ENCODE data around the gene DUS3L. TPM values are rescaled to one million over a fixed set of nuclear protein-coding genes. Genes with fewer than 3 reads are reported as not detected.

The DUS3L gene
- total RNA-seq, 1 experiment from 2014 or later, result 67.0 TPM

DNA sequence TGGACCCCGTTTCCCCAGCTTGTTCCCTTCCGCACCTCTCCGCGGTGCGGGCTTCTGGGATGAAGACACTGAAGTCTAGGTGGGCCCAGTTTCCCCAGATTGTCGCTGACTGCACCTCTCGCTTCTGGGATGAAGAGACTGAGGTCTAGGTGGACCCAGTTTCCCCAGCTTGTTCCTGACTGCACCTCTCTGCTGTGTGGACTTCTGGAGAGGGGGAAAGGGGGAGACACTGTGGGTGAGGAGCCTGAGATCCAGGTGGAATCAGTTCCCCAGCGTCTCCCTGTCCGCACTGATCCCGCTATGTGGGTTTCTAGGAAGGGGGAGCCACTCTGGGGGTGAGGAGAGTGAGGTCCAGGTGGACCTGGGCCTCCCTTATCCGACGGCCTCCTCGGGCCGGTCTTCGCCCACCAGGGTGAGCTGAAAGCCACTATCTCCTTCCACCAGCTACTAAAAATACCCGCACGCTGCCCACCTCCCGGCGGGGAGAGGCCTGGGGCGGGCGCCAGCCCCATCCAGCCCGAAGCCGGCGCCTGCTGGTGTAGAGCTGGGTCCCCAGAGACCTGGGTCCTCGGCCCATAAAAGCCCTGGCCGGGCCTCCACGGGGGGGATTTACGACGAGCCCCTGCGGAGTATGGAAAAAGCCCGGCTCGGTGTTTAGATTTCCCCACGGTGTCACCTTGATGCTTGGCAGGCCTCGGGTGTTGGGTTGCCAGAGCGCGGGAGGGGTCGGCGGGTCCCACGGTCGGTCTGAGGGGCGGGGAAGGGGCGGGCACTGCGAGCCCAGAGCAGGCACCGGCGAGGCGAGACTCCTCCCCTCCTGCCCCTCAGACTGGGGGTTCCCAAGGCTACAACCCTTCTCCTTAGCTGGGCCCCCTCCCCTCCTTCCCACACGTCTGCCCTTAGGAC lies 38.0 kb upstream of the DUS3L start:
- Histone ChIP-seq H2BK120ac (ENCODE audit: low read depth, low read length, poor library complexity, severe bottlenecking) (no peak overlapping the region), H3K79me2 (ENCODE audit: insufficient read depth, low read length) (no peaks in the 10 kb centered on the region), H4K20me1 (ENCODE audit: control insufficient read depth, insufficient read depth, insufficient read length) (no peaks in the 10 kb centered on the region), H3K27me3 (ENCODE audit: insufficient read depth, low read length) (no peaks in the 10 kb centered on the region), H2AFZ (ENCODE audit: low read length) (no peak overlapping the region), H3K4me2 (ENCODE audit: insufficient read depth, insufficient read length, low read length) (peak overlapping the region; percentile 85), H4K8ac (replicated peaks; ENCODE audit: insufficient read length, low read depth, low read length) (no peak overlapping the region), H3T11ph (ENCODE audit: low read length) (no peak overlapping the region), H3K79me1 (ENCODE audit: insufficient read depth, low read depth, low read length, poor library complexity, severe bottlenecking) (no peaks in the 10 kb centered on the region), H2BK12ac (ENCODE audit: insufficient read length, low read depth, low read length) (no peak overlapping the region), H3K27ac (ENCODE audit: insufficient read length, low read depth, low read length) (no peak overlapping the region), H3K9me3 (ENCODE audit: control insufficient read depth, low read depth, low read length) (no peaks in the 10 kb centered on the region), H2AK5ac (ENCODE audit: insufficient read length, low read length) (no peak overlapping the region), H3K14ac (ENCODE audit: insufficient read depth, low read length) (peak overlapping the region; percentile 88), H3K56ac (ENCODE audit: insufficient read length, low read depth, low read length) (no peak overlapping the region), H3K9ac (ENCODE audit: extremely low read depth, insufficient read length, low read length) (peak overlapping the region; percentile 82), H2BK15ac (ENCODE audit: low read depth, low read length) (no peak overlapping the region), H3K4me1 (ENCODE audit: insufficient read depth, low read length) (no peaks in the 10 kb centered on the region), H4K91ac (ENCODE audit: insufficient read length, low read depth, low read length) (no peak overlapping the region), H3K4ac (ENCODE audit: low read depth, low read length) (no peak overlapping the region), H4K5ac (ENCODE audit: insufficient read length, low read depth, low read length) (no peak overlapping the region), H3K23me2 (ENCODE audit: insufficient read length, low read depth, low read length, poor library complexity, severe bottlenecking) (peaks cover 12% of the 10 kb centered on the region), H2BK20ac (ENCODE audit: low read depth, low read length, poor library complexity, severe bottlenecking) (no peak overlapping the region), H3K18ac (ENCODE audit: insufficient read length, low read depth, low read length) (peak overlapping the region; percentile 60), H3K23ac (ENCODE audit: insufficient read length, low read depth, low read length) (no peak overlapping the region), H2BK5ac (ENCODE audit: insufficient read length, low read length) (no peak overlapping the region)
- H3K4me3 Mint-ChIP-seq, result peak overlapping the region; percentile 93 to 97
- TF ChIP-seq, protein P1, sequence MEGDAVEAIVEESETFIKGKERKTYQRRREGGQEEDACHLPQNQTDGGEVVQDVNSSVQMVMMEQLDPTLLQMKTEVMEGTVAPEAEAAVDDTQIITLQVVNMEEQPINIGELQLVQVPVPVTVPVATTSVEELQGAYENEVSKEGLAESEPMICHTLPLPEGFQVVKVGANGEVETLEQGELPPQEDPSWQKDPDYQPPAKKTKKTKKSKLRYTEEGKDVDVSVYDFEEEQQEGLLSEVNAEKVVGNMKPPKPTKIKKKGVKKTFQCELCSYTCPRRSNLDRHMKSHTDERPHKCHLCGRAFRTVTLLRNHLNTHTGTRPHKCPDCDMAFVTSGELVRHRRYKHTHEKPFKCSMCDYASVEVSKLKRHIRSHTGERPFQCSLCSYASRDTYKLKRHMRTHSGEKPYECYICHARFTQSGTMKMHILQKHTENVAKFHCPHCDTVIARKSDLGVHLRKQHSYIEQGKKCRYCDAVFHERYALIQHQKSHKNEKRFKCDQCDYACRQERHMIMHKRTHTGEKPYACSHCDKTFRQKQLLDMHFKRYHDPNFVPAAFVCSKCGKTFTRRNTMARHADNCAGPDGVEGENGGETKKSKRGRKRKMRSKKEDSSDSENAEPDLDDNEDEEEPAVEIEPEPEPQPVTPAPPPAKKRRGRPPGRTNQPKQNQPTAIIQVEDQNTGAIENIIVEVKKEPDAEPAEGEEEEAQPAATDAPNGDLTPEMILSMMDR (conservative IDR thresholded peaks at IDR 0.05), result no peak
- H3K27me3 Mint-ChIP-seq (ENCODE audit: low read depth), result peaks cover 25% of the 10 kb centered on the region
- H3K4me1 Mint-ChIP-seq, result peaks cover 2 to 16% of the 10 kb centered on the region in 2 experiments; a peak in 2 of 4 replicates
- H3K36me3 Mint-ChIP-seq (ENCODE audit: insufficient read depth in 1 of 3, low read depth in 3 of 3), result no peaks in the 10 kb centered on the region
- WGBS (ENCODE audit: extremely low coverage, insufficient read length, low lambda C conversion rate), result no CpG with 5 or more reads among the region's 47 CpGs
- peak overlapping the region; percentile 95 to 99 (median 98) for H3K27ac Mint-ChIP-seq
- peak; percentile 75 for DNase-seq
- H3K9me3 Mint-ChIP-seq, result no peaks in the 10 kb centered on the region; a peak in 2 of 5 replicates
